Panc1 (cell line): ENCODE data around the gene LSG1. TPM values are rescaled to one million over a fixed set of nuclear protein-coding genes. Genes with fewer than 3 reads are reported as not detected.

Source experiments
- ATAC-seq: fragments of 200-7000 bp; cut with Tn5 transposase; 2 replicates; pipeline ENCODE4 v1.9.1; 2020; ENCODE audit warnings: mild to moderate bottlenecking, moderate library complexity
- Bru-seq: library from RNA; stranded (reverse); fragments of 400-500 nt; gene quantifications from one replicate; lab custom pipeline; 2021; lab: Mats Ljungman, UMichigan
- BruChase-seq, 2 experiments: library from RNA; stranded (reverse); fragments of 400-500 nt; gene quantifications; one replicate each; lab custom pipeline; 2021; lab: Mats Ljungman, UMichigan
- BruUV-seq: library from RNA; stranded (reverse); fragments of 400-500 nt; replicated peaks from 2 replicates; lab custom pipeline; 2021; lab: Mats Ljungman, UMichigan
- CTCF ChIA-PET: fragments of 300-600 bp; sonication (Branson Sonifier 250); formaldehyde crosslinking; loops from one replicate; lab custom pipeline; 2022; ENCODE audit warnings: antibody characterized with exemption; lab: Charles Lee
- POLR2A ChIA-PET: fragments of 300-600 bp; sonication (Branson Sonifier 250); formaldehyde crosslinking; loops from one replicate; lab custom pipeline; 2022; ENCODE audit warnings: antibody characterized with exemption; lab: Charles Lee
- DNase-seq: peaks from one replicate; pipeline ENCODE4 v3.0.0-alpha.2; 2010; ENCODE audit warnings: low read depth, low spot score
- H3K27ac ChIP-seq: 2 replicates; pipeline ENCODE4 v1.5.1; 2011; ENCODE audit warnings: mild to moderate bottlenecking, low read length, inconsistent platforms
- H3K27me3 ChIP-seq: fragments of 200-500 bp; sonication (Bioruptor generic); 2 replicates; pipeline ENCODE4 v1.6.0; 2014; ENCODE audit warnings: low read length, inconsistent platforms; ENCODE audit not compliant: control insufficient read depth, insufficient read depth
- H3K36me3 ChIP-seq: fragments of 200-500 bp; sonication (Bioruptor generic); 2 replicates; pipeline ENCODE4 v1.5.1; 2014; ENCODE audit warnings: inconsistent platforms, mild to moderate bottlenecking, low read length, moderate library complexity; ENCODE audit not compliant: control insufficient read depth, insufficient read depth
- H3K4me1 ChIP-seq: 2 replicates; pipeline ENCODE4 v1.5.1; 2011; ENCODE audit warnings: inconsistent platforms, mild to moderate bottlenecking, low read length, moderate library complexity; ENCODE audit not compliant: control insufficient read depth, insufficient read depth
- H3K4me3 ChIP-seq, 2 experiments: 2 replicates each; pipeline ENCODE4 v1.5.1; 2011 to 2012; ENCODE audit warnings: low read depth in 2 of 2, low read length in 2 of 2, mild to moderate bottlenecking in 2 of 2, inconsistent platforms in 1 of 2, moderate library complexity in 1 of 2
- H3K9me3 ChIP-seq: fragments of 200-500 bp; sonication (Bioruptor generic); 2 replicates; pipeline ENCODE4 v1.5.1; 2014; ENCODE audit warnings: low read depth, mild to moderate bottlenecking, inconsistent platforms, low read length, moderate library complexity; ENCODE audit not compliant: control insufficient read depth, insufficient read depth
- CTCF ChIP-seq: fragments of 450-650 bp; IDR thresholded peaks from 2 replicates; pipeline ENCODE4 v1.5.1; 2017; ENCODE audit warnings: mild to moderate bottlenecking
- POLR2AphosphoS5 ChIP-seq: IDR thresholded peaks from 2 replicates; pipeline ENCODE4 v1.6.1; 2012; ENCODE audit warnings: mild to moderate bottlenecking, low read depth, low read length, moderate library complexity
- REST ChIP-seq, 2 experiments: IDR thresholded peaks; 2 replicates each; pipeline ENCODE4 v1.6.1; 2011 to 2012; ENCODE audit warnings: low read depth in 2 of 2, control low read depth in 1 of 2, low read length in 1 of 2, mild to moderate bottlenecking in 1 of 2, moderate library complexity in 1 of 2; ENCODE audit not compliant: insufficient read depth in 1 of 2
- SIN3A ChIP-seq: IDR thresholded peaks from 2 replicates; pipeline ENCODE4 v1.6.1; 2012; ENCODE audit warnings: low read depth, mild to moderate bottlenecking, low read length, moderate library complexity, borderline replicate concordance; ENCODE audit not compliant: insufficient read depth
- TCF7L2 ChIP-seq: IDR thresholded peaks from 2 replicates; pipeline ENCODE4 v1.6.1; 2011; ENCODE audit warnings: mild to moderate bottlenecking, low read depth, low read length, inconsistent platforms
- in situ Hi-C: cut with HindIII; loops from 2 replicates; pipeline ENCODE4 v1.10.0; 2016; ENCODE audit warnings: low sequenced_read_pairs, low pct_unique_long_range_greater_than_20kb
- intact Hi-C: fragments of 100-400 bp; cut with micrococcal nuclease; formaldehyde crosslinking; loops from one replicate; pipeline ENCODE4 v1.10.0; 2022; ENCODE audit not compliant: unreplicated experiment
- long read RNA-seq: library from polyadenylated mRNA; unstranded; transcript quantifications from one replicate; pipeline ENCODE4 v2.0.0, GENCODE V29; 2021; ENCODE audit not compliant: unreplicated experiment
- polyA plus RNA-seq: library from polyadenylated mRNA; unstranded; fragments of >200 nt; gene quantifications from one replicate; pipeline ENCODE4 v1.2.1, GENCODE V29; 2012; ENCODE audit warnings: missing spikeins; ENCODE audit not compliant: insufficient read length
- total RNA-seq: library from RNA; stranded (reverse); gene quantifications from one replicate; pipeline ENCODE4 v1.2.1, GENCODE V29; 2021; ENCODE audit not compliant: unreplicated experiment

LSG1 gene
- total RNA-seq (72.9 TPM), Bru-seq, nascent RNA (percentile 93 among the genes with signal in this experiment), BruChase-seq, experiment 1, labeled RNA remaining after a 2-hour chase (percentile 94 among the genes with signal in this experiment), BruChase-seq, experiment 2, labeled RNA remaining after a 6-hour chase (percentile 94 among the genes with signal in this experiment)
- 52.9 TPM for polyA plus RNA-seq
- long read RNA-seq, transcript LSG1-201 (14 exons, 3,572 nt): major isoform, 143 of 211 reads
- long read RNA-seq, partial matches to known transcripts: 42 of 211 reads
- long read RNA-seq, other reads (novel, unspliced or antisense): 25 of 211 reads

- ChIA-PET POLR2A (interaction anchor here (0.5 to 1.2 kb wide), 3 partner anchors 276 to 589 kb away, joined by 3 to 9 read pairs (median 3); no protein-coding TSS in a partner anchor), CTCF (interaction anchor here (0.6 to 2.3 kb wide), 7 partner anchors 11 to 599 kb away, joined by 3 to 14 read pairs (median 3); partner anchors contain the start of gene XXYLT1)
- peak within 1 kb of the TSS; percentile 92 to 95 for H3K4me3 ChIP-seq
- ATAC-seq (peak; percentile 97), DNase-seq (peak; percentile 92)
- intact Hi-C loops: no loop called here
- H3K27me3 ChIP-seq: no peaks in the 10 kb centered on the region
- H3K4me1 ChIP-seq: peaks cover 17% of the 10 kb centered on the region
- no TSS peak for BruUV-seq
- H3K27ac ChIP-seq: peak within 1 kb of the TSS; percentile 99
- in situ Hi-C loops: no loop called here
- no peaks in the 10 kb centered on the region for H3K9me3 ChIP-seq
- H3K36me3 ChIP-seq: peaks cover 15% of the 10 kb centered on the region
- TF ChIP-seq SIN3A (peak; percentile 65), TCF7L2 (peak; percentile 67), POLR2AphosphoS5 (peak; percentile 81), CTCF (no peak), REST (IDR thresholded peaks at IDR 0.05; ENCODE audit: insufficient read depth in 1 of 2, low read depth in 2 of 2, low read length in 1 of 2) (0 out of 4 replicates have a peak, but pooled peaks have one; percentile 22 to 51)
Observed at GRCh38 chr3:194671900-194672808, at the start of gene LSG1. Gene LSG1, minus strand, starts transcription at chr3:194672191. Its CDS starts 29 bp downstream, at chr3:194672162.

GRCh38 chr3:194720048-194720447, 48.1 kb upstream of the LSG1 start:
- DNase-seq: no peak
- intact Hi-C loops: no loop called here
- TF ChIP-seq TCF7L2 (no peak), REST (IDR thresholded peaks at IDR 0.05; ENCODE audit: insufficient read depth in 1 of 2, low read depth in 2 of 2, low read length in 1 of 2) (no peak), POLR2AphosphoS5 (no peak), CTCF (no peak), SIN3A (no peak)
- no peak overlapping the region for H3K4me3 ChIP-seq
- H3K4me1 ChIP-seq: no peaks in the 10 kb centered on the region
- in situ Hi-C loops: no loop called here
- H3K27ac ChIP-seq: no peak overlapping the region
- no peaks in the 10 kb centered on the region; the same call in 1 of the 2 replicates for H3K9me3 ChIP-seq
- POLR2A ChIA-PET: no interaction called here
- ATAC-seq: no peak
- H3K27me3 ChIP-seq: no peaks in the 10 kb centered on the region
- H3K36me3 ChIP-seq: no peaks in the 10 kb centered on the region
- no TSS peak for BruUV-seq
- CTCF ChIA-PET: no interaction called here
